Uterus (tissue), 4 donors: ENCODE results near the gene ADAMTS18. TPM values are rescaled to one million over a fixed set of nuclear protein-coding genes. Genes with fewer than 3 reads are reported as not detected.

ENCODE experiments used
- DNase-seq, 2 donors: peaks; one replicate each; pipeline ENCODE4 v3.0.0-alpha.2; 2019 to 2020
- H3K27ac ChIP-seq, 2 donors: fragments of 200-600 bp; sonication (generic); 1 replicate in 1 of 2; 2 replicates in 1 of 2; pipeline ENCODE4 v1.5.1; 2016 to 2018
- H3K27me3 ChIP-seq, 2 donors: fragments of 200-600 bp; sonication (generic); one replicate each; pipeline ENCODE4 v1.5.1; 2018 to 2019; ENCODE audit warnings: control low read depth in 1 of 2
- H3K36me3 ChIP-seq, 2 donors: fragments of 200-600 bp; sonication (generic); one replicate each; pipeline ENCODE4 v1.5.1; 2019; ENCODE audit warnings: control low read depth in 1 of 2
- H3K4me1 ChIP-seq, 2 donors: fragments of 200-600 bp; sonication (generic); one replicate each; pipeline ENCODE4 v1.5.1; 2018 to 2019; ENCODE audit warnings: control low read depth in 1 of 2
- H3K4me3 ChIP-seq, 2 donors: fragments of 200-600 bp; sonication (generic); 1 replicate in 1 of 2; 2 replicates in 1 of 2; pipeline ENCODE4 v1.5.1; 2018 to 2019; ENCODE audit warnings: mild to moderate bottlenecking in 1 of 2
- H3K9me3 ChIP-seq, 2 donors: fragments of 200-600 bp; sonication (generic); one replicate each; pipeline ENCODE4 v1.5.1; 2019; ENCODE audit warnings: control low read depth in 1 of 2
- CTCF ChIP-seq, 4 experiments: fragments of 200-600 bp in 2 of 4; fragments of 450-650 bp in 2 of 4; sonication (generic) in 2 of 4; IDR thresholded peaks; one replicate each; pipeline ENCODE4 v1.5.1; 2016 to 2019; ENCODE audit warnings: antibody characterized with exemption in 4 of 4, mild to moderate bottlenecking in 2 of 4, moderate library complexity in 1 of 4
- POLR2A ChIP-seq, 2 donors: fragments of 450-650 bp; IDR thresholded peaks; one replicate each; pipeline ENCODE4 v1.6.1; 2016; ENCODE audit warnings: antibody characterized with exemption in 2 of 2, mild to moderate bottlenecking in 1 of 2, moderate library complexity in 1 of 2
- intact Hi-C: fragments of 100-400 bp; cut with DNase I; formaldehyde crosslinking; loops from one replicate; pipeline ENCODE4 v1.15.1; 2023; ENCODE audit warnings: low total_unique reads
- total RNA-seq, 4 donors: library from RNA; depleted of rRNA in 3 of 4; stranded (reverse); fragments of >200 nt in 3 of 4; gene quantifications; one replicate each; pipeline versions ENCODE4 v1.1.0 to v1.2.4, GENCODE V29; 2014 to 2023
- donor health status: DM: yes; HTN: yes; CAD: no.

ADAMTS18 gene
- total RNA-seq, 4 donors from 2014 or later = 3.5 to 5.3 TPM; not detected in 2

- intact Hi-C loops = no loop called here
- H3K27ac ChIP-seq = no peak overlapping the region
- no peak for DNase-seq
- no peaks in the 10 kb centered on the region for H3K9me3 ChIP-seq
- H3K4me1 ChIP-seq = no peaks in the 10 kb centered on the region
- TF ChIP-seq CTCF (IDR thresholded peaks at IDR 0.05) = no peak
- TF ChIP-seq POLR2A (IDR thresholded peaks at IDR 0.05) = no peak
- H3K27me3 ChIP-seq = no peaks in the 10 kb centered on the region
- no peak overlapping the region for H3K4me3 ChIP-seq
- no peaks in the 10 kb centered on the region for H3K36me3 ChIP-seq
These were observed 3.8 kb downstream of the ADAMTS18 start for GRCh38 chr16:77430787-77431585.

- Histone ChIP-seq H3K9me3 (no peaks in the 10 kb centered on the region), H3K27ac (no peak overlapping the region), H3K4me3 (no peak overlapping the region), H3K4me1 (no peaks in the 10 kb centered on the region), H3K36me3 (no peaks in the 10 kb centered on the region), H3K27me3 (no peaks in the 10 kb centered on the region)
- TF ChIP-seq POLR2A (IDR thresholded peaks at IDR 0.05) (no peak), CTCF (IDR thresholded peaks at IDR 0.05) (no peak)
- no peak for DNase-seq
- intact Hi-C loops = no loop called here
These were observed 4.5 kb downstream of the ADAMTS18 start for GRCh38 chr16:77430360-77430759.

GRCh38 chr16:77424871-77425604, 9.8 kb downstream of the ADAMTS18 start:
- Histone ChIP-seq H3K27me3 (no peaks in the 10 kb centered on the region), H3K4me3 (no peak overlapping the region), H3K27ac (no peak overlapping the region), H3K36me3 (no peaks in the 10 kb centered on the region), H3K4me1 (no peaks in the 10 kb centered on the region), H3K9me3 (no peaks in the 10 kb centered on the region)
- TF ChIP-seq POLR2A (IDR thresholded peaks at IDR 0.05) (no peak), CTCF (IDR thresholded peaks at IDR 0.05) (no peak)
- no peak for DNase-seq
- intact Hi-C loops = no loop called here

GRCh38 chr16:77422196-77422784, 12.5 kb downstream of the ADAMTS18 start:
- Histone ChIP-seq H3K27me3 (no peaks in the 10 kb centered on the region), H3K4me3 (no peak overlapping the region), H3K4me1 (no peaks in the 10 kb centered on the region), H3K27ac (no peak overlapping the region), H3K9me3 (no peaks in the 10 kb centered on the region), H3K36me3 (no peaks in the 10 kb centered on the region)
- TF ChIP-seq POLR2A (IDR thresholded peaks at IDR 0.05) = no peak
- TF ChIP-seq CTCF (IDR thresholded peaks at IDR 0.05) = no peak
- intact Hi-C loops = no loop called here
- DNase-seq = no peak
